ENCODE measurements around the gene SEMA4A. TPM values are rescaled to one million over a fixed set of nuclear protein-coding genes. Genes with fewer than 3 reads are reported as not detected.
A peak's percentile ranks its signal among the peaks of the same experiment; 100 is the strongest.

SEMA4A gene
- total and polyA plus RNA-seq, 9 of the 15 experiments (the other 6 are each of a cell fraction or from before 2014, with no cell fraction given) = 0.04 to 1.7 (median 0.45) TPM

GRCh38 chr1:156212833-156213643, 59.7 kb downstream of the SEMA4A start, which contains the start of gene PMF1 (continued):
- TF ChIP-seq, protein P1, sequence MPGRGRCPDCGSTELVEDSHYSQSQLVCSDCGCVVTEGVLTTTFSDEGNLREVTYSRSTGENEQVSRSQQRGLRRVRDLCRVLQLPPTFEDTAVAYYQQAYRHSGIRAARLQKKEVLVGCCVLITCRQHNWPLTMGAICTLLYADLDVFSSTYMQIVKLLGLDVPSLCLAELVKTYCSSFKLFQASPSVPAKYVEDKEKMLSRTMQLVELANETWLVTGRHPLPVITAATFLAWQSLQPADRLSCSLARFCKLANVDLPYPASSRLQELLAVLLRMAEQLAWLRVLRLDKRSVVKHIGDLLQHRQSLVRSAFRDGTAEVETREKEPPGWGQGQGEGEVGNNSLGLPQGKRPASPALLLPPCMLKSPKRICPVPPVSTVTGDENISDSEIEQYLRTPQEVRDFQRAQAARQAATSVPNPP (IDR thresholded peaks at IDR 0.05; ENCODE audit: borderline replicate concordance, insufficient read depth, insufficient read length) = no peak
- peak; percentile 12 for TF ChIP-seq HDAC3 (IDR thresholded peaks at IDR 0.05; ENCODE audit: borderline replicate concordance, partially characterized antibody)
- TF ChIP-seq, protein P2, sequence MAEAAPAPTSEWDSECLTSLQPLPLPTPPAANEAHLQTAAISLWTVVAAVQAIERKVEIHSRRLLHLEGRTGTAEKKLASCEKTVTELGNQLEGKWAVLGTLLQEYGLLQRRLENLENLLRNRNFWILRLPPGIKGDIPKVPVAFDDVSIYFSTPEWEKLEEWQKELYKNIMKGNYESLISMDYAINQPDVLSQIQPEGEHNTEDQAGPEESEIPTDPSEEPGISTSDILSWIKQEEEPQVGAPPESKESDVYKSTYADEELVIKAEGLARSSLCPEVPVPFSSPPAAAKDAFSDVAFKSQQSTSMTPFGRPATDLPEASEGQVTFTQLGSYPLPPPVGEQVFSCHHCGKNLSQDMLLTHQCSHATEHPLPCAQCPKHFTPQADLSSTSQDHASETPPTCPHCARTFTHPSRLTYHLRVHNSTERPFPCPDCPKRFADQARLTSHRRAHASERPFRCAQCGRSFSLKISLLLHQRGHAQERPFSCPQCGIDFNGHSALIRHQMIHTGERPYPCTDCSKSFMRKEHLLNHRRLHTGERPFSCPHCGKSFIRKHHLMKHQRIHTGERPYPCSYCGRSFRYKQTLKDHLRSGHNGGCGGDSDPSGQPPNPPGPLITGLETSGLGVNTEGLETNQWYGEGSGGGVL (CRISPR knock-in tag; IDR thresholded peaks at IDR 0.05) = no peak
- no peak for TF ChIP-seq TEAD2 (tag; IDR thresholded peaks at IDR 0.05)
- TF ChIP-seq ZBTB12 (CRISPR knock-in tag; IDR thresholded peaks at IDR 0.05) = peak; percentile 82
- no peak for TF ChIP-seq ILF3 (IDR thresholded peaks at IDR 0.05; ENCODE audit: borderline replicate concordance)
- TF ChIP-seq TCFL5 (CRISPR knock-in tag; conservative IDR thresholded peaks at IDR 0.05) = no peak
- TF ChIP-seq GABPA (tag; conservative IDR thresholded peaks at IDR 0.05; ENCODE audit: low read depth) = no peak; the same call in 1 of the 2 replicates
- TF ChIP-seq ESRRB (CRISPR knock-in tag; IDR thresholded peaks at IDR 0.05; ENCODE audit: borderline replicate concordance) = no peak
- TF ChIP-seq, protein P3, sequence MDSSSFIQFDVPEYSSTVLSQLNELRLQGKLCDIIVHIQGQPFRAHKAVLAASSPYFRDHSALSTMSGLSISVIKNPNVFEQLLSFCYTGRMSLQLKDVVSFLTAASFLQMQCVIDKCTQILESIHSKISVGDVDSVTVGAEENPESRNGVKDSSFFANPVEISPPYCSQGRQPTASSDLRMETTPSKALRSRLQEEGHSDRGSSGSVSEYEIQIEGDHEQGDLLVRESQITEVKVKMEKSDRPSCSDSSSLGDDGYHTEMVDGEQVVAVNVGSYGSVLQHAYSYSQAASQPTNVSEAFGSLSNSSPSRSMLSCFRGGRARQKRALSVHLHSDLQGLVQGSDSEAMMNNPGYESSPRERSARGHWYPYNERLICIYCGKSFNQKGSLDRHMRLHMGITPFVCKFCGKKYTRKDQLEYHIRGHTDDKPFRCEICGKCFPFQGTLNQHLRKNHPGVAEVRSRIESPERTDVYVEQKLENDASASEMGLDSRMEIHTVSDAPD (CRISPR knock-in tag; IDR thresholded peaks at IDR 0.05) = no peak
- TF ChIP-seq ZNF707 (CRISPR knock-in tag; conservative IDR thresholded peaks at IDR 0.05) = no peak
- no peak for TF ChIP-seq SETDB1 (IDR thresholded peaks at IDR 0.05; ENCODE audit: low read length)
- TF ChIP-seq, protein P4, sequence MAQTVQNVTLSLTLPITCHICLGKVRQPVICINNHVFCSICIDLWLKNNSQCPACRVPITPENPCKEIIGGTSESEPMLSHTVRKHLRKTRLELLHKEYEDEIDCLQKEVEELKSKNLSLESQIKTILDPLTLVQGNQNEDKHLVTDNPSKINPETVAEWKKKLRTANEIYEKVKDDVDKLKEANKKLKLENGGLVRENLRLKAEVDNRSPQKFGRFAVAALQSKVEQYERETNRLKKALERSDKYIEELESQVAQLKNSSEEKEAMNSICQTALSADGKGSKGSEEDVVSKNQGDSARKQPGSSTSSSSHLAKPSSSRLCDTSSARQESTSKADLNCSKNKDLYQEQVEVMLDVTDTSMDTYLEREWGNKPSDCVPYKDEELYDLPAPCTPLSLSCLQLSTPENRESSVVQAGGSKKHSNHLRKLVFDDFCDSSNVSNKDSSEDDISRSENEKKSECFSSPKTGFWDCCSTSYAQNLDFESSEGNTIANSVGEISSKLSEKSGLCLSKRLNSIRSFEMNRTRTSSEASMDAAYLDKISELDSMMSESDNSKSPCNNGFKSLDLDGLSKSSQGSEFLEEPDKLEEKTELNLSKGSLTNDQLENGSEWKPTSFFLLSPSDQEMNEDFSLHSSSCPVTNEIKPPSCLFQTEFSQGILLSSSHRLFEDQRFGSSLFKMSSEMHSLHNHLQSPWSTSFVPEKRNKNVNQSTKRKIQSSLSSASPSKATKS (CRISPR knock-in tag; IDR thresholded peaks at IDR 0.05) = no peak
- TF ChIP-seq NFE2 (IDR thresholded peaks at IDR 0.05; ENCODE audit: low read depth) = no peak
